ENCODE data around the gene AMDHD1. TPM values are rescaled to one million over a fixed set of nuclear protein-coding genes. Genes with fewer than 3 reads are reported as not detected.

The AMDHD1 gene
- polyA plus RNA-seq, 3 donors = 0.43 to 1.9 (median 1.0) TPM

- no peak for TF ChIP-seq CTCF (IDR thresholded peaks at IDR 0.05)
Observed at GRCh38 chr12:95970905-95971304, 27.8 kb downstream of the AMDHD1 start.

GRCh38 chr12:95972832-95973456, 29.8 kb downstream of the AMDHD1 start:
- no peak for TF ChIP-seq CTCF (IDR thresholded peaks at IDR 0.05)
- intact Hi-C loops (cut with micrococcal nuclease) = no loop called here

More at GRCh38 chr12:95970905-95971304, 27.8 kb downstream of the AMDHD1 start:
- peaks cover 0 to 11% (median 6%) of the 10 kb centered on the region in 7 donors for H3K9me3 Mint-ChIP-seq
- Histone ChIP-seq H3K4me3 (replicated peaks in 1 of 3; ENCODE audit: low read depth in 2 of 3, low read length in 3 of 3) (no peak overlapping the region), H4K20me1 (ENCODE audit: insufficient read depth, low read length) (no peaks in the 10 kb centered on the region), H3K4me2 (replicated peaks; ENCODE audit: extremely low read depth, low read length, poor library complexity, severe bottlenecking) (no peak overlapping the region), H2AFZ (ENCODE audit: insufficient read depth, low read depth, low read length, poor library complexity, severe bottlenecking) (no peak overlapping the region), H3K27me3 (ENCODE audit: control insufficient read depth in 2 of 2, insufficient read depth in 2 of 2, low read length in 2 of 2) (no peaks in the 10 kb centered on the region), H3K79me2 (ENCODE audit: insufficient read depth, low read length) (no peaks in the 10 kb centered on the region), H3K27ac (ENCODE audit: low read depth in 1 of 2, low read length in 2 of 2) (no peak overlapping the region), H3K9me3 (replicated peaks in 1 of 2; ENCODE audit: control insufficient read depth in 1 of 2, insufficient read depth in 1 of 2, low read length in 2 of 2) (no peaks in the 10 kb centered on the region), H3K4me1 (ENCODE audit: control insufficient read depth in 1 of 2, insufficient read depth in 2 of 2, low read length in 2 of 2) (no peaks in the 10 kb centered on the region), H3K9ac (ENCODE audit: insufficient read depth, low read length, poor library complexity, severe bottlenecking) (no peak overlapping the region), H3K36me3 (replicated peaks in 1 of 2; ENCODE audit: control insufficient read depth in 1 of 2, insufficient read depth in 2 of 2, low read length in 2 of 2) (peaks cover 33 to 39% of the 10 kb centered on the region in 2 donors)
- peaks cover 42 to 48% of the 10 kb centered on the region in 2 donors for H3K36me3 Mint-ChIP-seq
- DNase-seq = no peak
- intact Hi-C loops (cut with micrococcal nuclease) = no loop called here
- no peaks in the 10 kb centered on the region for H3K27me3 Mint-ChIP-seq (ENCODE audit: low read depth in 3 of 3)
- no peak overlapping the region for H3K4me3 Mint-ChIP-seq
- peaks cover 2% of the 10 kb centered on the region for H3K4me1 Mint-ChIP-seq
- H3K27ac Mint-ChIP-seq = no peak overlapping the region
- WGBS (ENCODE audit: insufficient coverage) = 84% methylated on average over 5 of the region's 7 CpGs

More at GRCh38 chr12:95972832-95973456, 29.8 kb downstream of the AMDHD1 start:
- no peaks in the 10 kb centered on the region for H3K27me3 ChIP-seq (ENCODE audit: control insufficient read depth in 2 of 2, insufficient read depth in 2 of 2, low read length in 2 of 2)
- H3K79me2 ChIP-seq (ENCODE audit: insufficient read depth, low read length) = no peaks in the 10 kb centered on the region
- Mint-ChIP-seq H3K27ac (peak overlapping the region in 2 of 7 donors; percentile 51 to 69), H3K9me3 (peaks cover 0 to 11% (median 6%) of the 10 kb centered on the region in 7 donors), H3K4me1 (peaks cover 2% of the 10 kb centered on the region), H3K27me3 (ENCODE audit: low read depth in 3 of 3) (no peaks in the 10 kb centered on the region), H3K4me3 (no peak overlapping the region), H3K36me3 (peaks cover 58 to 63% of the 10 kb centered on the region in 2 donors)
- H3K27ac ChIP-seq (ENCODE audit: low read depth in 1 of 2, low read length in 2 of 2) = no peak overlapping the region
- no peaks in the 10 kb centered on the region for H3K4me1 ChIP-seq (ENCODE audit: control insufficient read depth in 1 of 2, insufficient read depth in 2 of 2, low read length in 2 of 2)
- H3K4me2 ChIP-seq (replicated peaks; ENCODE audit: extremely low read depth, low read length, poor library complexity, severe bottlenecking) = no peak overlapping the region
- H3K9ac ChIP-seq (ENCODE audit: insufficient read depth, low read length, poor library complexity, severe bottlenecking) = no peak overlapping the region
- 73% methylated on average over 3 of the region's 4 CpGs for WGBS (ENCODE audit: insufficient coverage)
- no peak for DNase-seq
- H3K36me3 ChIP-seq (replicated peaks in 1 of 2; ENCODE audit: control insufficient read depth in 1 of 2, insufficient read depth in 2 of 2, low read length in 2 of 2) = peaks cover 54 to 59% of the 10 kb centered on the region in 2 donors
- H3K4me3 ChIP-seq (replicated peaks in 1 of 3; ENCODE audit: low read depth in 2 of 3, low read length in 3 of 3) = no peak overlapping the region
- H3K9me3 ChIP-seq (replicated peaks in 1 of 2; ENCODE audit: control insufficient read depth in 1 of 2, insufficient read depth in 1 of 2, low read length in 2 of 2) = no peaks in the 10 kb centered on the region
- H4K20me1 ChIP-seq (ENCODE audit: insufficient read depth, low read length) = no peaks in the 10 kb centered on the region
- no peak overlapping the region for H2AFZ ChIP-seq (ENCODE audit: insufficient read depth, low read depth, low read length, poor library complexity, severe bottlenecking)
